HepG2 (cell line): ENCODE data around the gene STXBP4. TPM values are rescaled to one million over a fixed set of nuclear protein-coding genes. Genes with fewer than 3 reads are reported as not detected.
A peak's percentile ranks its signal among the peaks of the same experiment; 100 is the strongest.

Source experiments
- DMAP1 ChIP-seq: IDR thresholded peaks from 2 replicates; pipeline ENCODE4 v1.6.1; 2016
- ELF3 ChIP-seq: IDR thresholded peaks from 2 replicates; pipeline ENCODE4 v1.6.1; 2016; ENCODE audit warnings: missing genetic modification reagents, missing compliant biosample characterization
- ETV5 ChIP-seq: IDR thresholded peaks from 2 replicates; pipeline ENCODE4 v1.6.1; 2018; ENCODE audit warnings: missing biosample characterization, missing genetic modification reagents, inconsistent platforms, borderline replicate concordance
- IRX3 ChIP-seq: sonication (generic); formaldehyde crosslinking; IDR thresholded peaks from 2 replicates; pipeline ENCODE4 v1.8.1; 2023; ENCODE audit warnings: mild to moderate bottlenecking, low read depth, missing genetic modification reagents, borderline replicate concordance
- MED1 ChIP-seq: sonication (generic); formaldehyde crosslinking; IDR thresholded peaks from 2 replicates; pipeline ENCODE4 v1.4.0; 2020; ENCODE audit warnings: missing genetic modification reagents
- MIER2 ChIP-seq: IDR thresholded peaks from 2 replicates; pipeline ENCODE4 v1.6.1; 2016; ENCODE audit warnings: missing biosample characterization, missing genetic modification reagents
- MLX ChIP-seq: IDR thresholded peaks from 2 replicates; pipeline ENCODE4 v1.6.1; 2016
- MXD1 ChIP-seq: sonication (generic); formaldehyde crosslinking; IDR thresholded peaks from 2 replicates; pipeline ENCODE4 v1.4.0; 2020; ENCODE audit warnings: mild to moderate bottlenecking, missing genetic modification reagents
- RBM39 ChIP-seq: fragments of 200-400 bp; formaldehyde crosslinking; IDR thresholded peaks from one replicate; pipeline ENCODE4 v1.6.1; 2018; ENCODE audit warnings: antibody characterized with exemption, mild to moderate bottlenecking, low read depth, low read length; ENCODE audit not compliant: poor library complexity, severe bottlenecking
- RELA ChIP-seq: sonication (generic); formaldehyde crosslinking; IDR thresholded peaks from 2 replicates; pipeline ENCODE4 v1.4.0; 2020; ENCODE audit warnings: missing genetic modification reagents
- SMAD3 ChIP-seq: sonication (generic); formaldehyde crosslinking; IDR thresholded peaks from 2 replicates; pipeline ENCODE4 v1.4.0; 2020; ENCODE audit warnings: missing genetic modification reagents
- SOX13 ChIP-seq, 3 experiments: fragments of 450-650 bp in 1 of 3; sonication (generic) in 1 of 3; formaldehyde crosslinking in 1 of 3; IDR thresholded peaks in 2 of 3; conservative IDR thresholded peaks in 1 of 3; 2 replicates each; pipeline versions ENCODE4 v1.5.0 to v1.6.1; 2016 to 2020; ENCODE audit warnings: antibody characterized with exemption in 1 of 3, mild to moderate bottlenecking in 1 of 3, missing compliant biosample characterization in 1 of 3, missing genetic modification reagents in 1 of 3, moderate library complexity in 1 of 3
- THAP11 ChIP-seq: IDR thresholded peaks from 2 replicates; pipeline ENCODE4 v1.6.1; 2016; ENCODE audit warnings: missing biosample characterization, missing genetic modification reagents
- THYN1 ChIP-seq: sonication (generic); formaldehyde crosslinking; IDR thresholded peaks from 2 replicates; pipeline ENCODE4 v1.8.1; 2023; ENCODE audit warnings: low read depth, mild to moderate bottlenecking, moderate library complexity, missing genetic modification reagents, borderline replicate concordance
- TMF1 ChIP-seq: sonication (generic); formaldehyde crosslinking; IDR thresholded peaks from 2 replicates; pipeline ENCODE4 v1.8.1; 2022; ENCODE audit warnings: low read depth, missing genetic modification reagents
- ZFP91 ChIP-seq: sonication (generic); formaldehyde crosslinking; IDR thresholded peaks from 2 replicates; pipeline ENCODE4 v1.9.0; 2022; ENCODE audit warnings: missing genetic modification reagents, mild to moderate bottlenecking, borderline replicate concordance
- ZNF598 ChIP-seq: sonication (generic); formaldehyde crosslinking; IDR thresholded peaks from 2 replicates; pipeline ENCODE4 v1.5.1; 2020; ENCODE audit warnings: mild to moderate bottlenecking, missing genetic modification reagents, borderline replicate concordance
- ZNF646 ChIP-seq: sonication (generic); formaldehyde crosslinking; IDR thresholded peaks from 2 replicates; pipeline ENCODE4 v1.9.0; 2021; ENCODE audit warnings: mild to moderate bottlenecking, missing genetic modification reagents
- ZNF790 ChIP-seq: sonication (generic); formaldehyde crosslinking; IDR thresholded peaks from 2 replicates; pipeline ENCODE4 v1.8.0; 2022; ENCODE audit warnings: missing genetic modification reagents, mild to moderate bottlenecking, borderline replicate concordance
- ZNF879 ChIP-seq: sonication (generic); formaldehyde crosslinking; IDR thresholded peaks from 2 replicates; pipeline ENCODE4 v1.8.1; 2023; ENCODE audit warnings: missing genetic modification reagents
- polyA plus RNA-seq, 8 experiments: library from polyadenylated mRNA; depleted of rRNA in 3 of 8; stranded (reverse) in 7 of 8; unstranded in 1 of 8; fragments of >200 nt; fragmentation: Illumina TruSeq in 4 of 8; extraction: Trizol in 4 of 8; gene quantifications; 2 replicates each; pipeline versions ENCODE4 v1.2.1 to v1.2.3, GENCODE V29; 2011 to 2016; ENCODE audit warnings: low read depth in 4 of 8, missing spikeins in 1 of 8, mixed read lengths in 1 of 8; ENCODE audit not compliant: insufficient read depth in 1 of 8
- total RNA-seq, 5 experiments: library from RNA; depleted of rRNA; stranded (reverse); fragments of >200 nt; fragmentation: Illumina TruSeq; extraction: Trizol; gene quantifications; 2 replicates each; pipeline ENCODE4 v1.2.3, GENCODE V29; 2016; ENCODE audit warnings: low read depth in 1 of 5

STXBP4 gene
- total and polyA plus RNA-seq, 2 of the 13 experiments (the other 11 are each of a cell fraction or from before 2014, with no cell fraction given), result 8.5 to 36.1 TPM

- 0 out of 2 replicates have a peak, but pooled peaks have one; percentile 40 for TF ChIP-seq ZNF646
- peak; percentile 90 for TF ChIP-seq THAP11 (CRISPR knock-in tag)
- TF ChIP-seq ZNF598 (CRISPR knock-in tag), result no peak
- 0 out of 2 replicates have a peak, but pooled peaks have one; percentile 28 for TF ChIP-seq TMF1 (CRISPR knock-in tag)
- no peak for TF ChIP-seq SOX13 (IDR thresholded peaks at IDR 0.05)
- TF ChIP-seq SOX13 (CRISPR knock-in tag; conservative IDR thresholded peaks at IDR 0.05 in 1 of 2, IDR thresholded peaks at IDR 0.05 in 1 of 2), result peak in 1 of 2 experiments; percentile 58; a peak in 1 of 4 replicates
- peak; percentile 79 for TF ChIP-seq MED1 (CRISPR knock-in tag)
- TF ChIP-seq RELA, result no peak
- TF ChIP-seq IRX3, result 0 out of 2 replicates have a peak, but pooled peaks have one; percentile 62
- peak; percentile 49 for TF ChIP-seq DMAP1
- peak; percentile 95 for TF ChIP-seq ZFP91
- TF ChIP-seq MXD1 (CRISPR knock-in tag), result peak; percentile 6; the same call in 1 of the 2 replicates
- no peak for TF ChIP-seq ETV5
- TF ChIP-seq ZNF790 (CRISPR knock-in tag), result peak; percentile 45
- peak; percentile 95 for TF ChIP-seq RBM39
- peak; percentile 78 for TF ChIP-seq ELF3 (CRISPR knock-in tag)
- no peak for TF ChIP-seq THYN1
- TF ChIP-seq ZNF879 (CRISPR knock-in tag), result no peak
- TF ChIP-seq MIER2 (CRISPR knock-in tag), result no peak; the same call in 1 of the 2 replicates
- TF ChIP-seq MLX (CRISPR knock-in tag), result no peak; the same call in 1 of the 2 replicates
- TF ChIP-seq SMAD3 (CRISPR knock-in tag), result 0 out of 2 replicates have a peak, but pooled peaks have one; percentile 48
Observed at GRCh38 chr17:54968262-54968987, at the start of gene STXBP4, which contains the start of gene COX11 (continued).
